DND-41 (cell line): ENCODE results near the gene RBM18.

Experiments
- ATAC-seq: fragments of 200-7000 bp; cut with Tn5 transposase; 3 replicates; pipeline ENCODE4 v1.9.1; 2021; ENCODE audit warnings: low read depth; ENCODE audit not compliant: insufficient read depth
- DNase-seq: peaks from one replicate; pipeline ENCODE4 v3.0.0-alpha.2; 2020
- H2AFZ ChIP-seq: 2 replicates; pipeline ENCODE4 v1.6.0; 2012; ENCODE audit warnings: low read depth, low read length
- H3K27ac ChIP-seq: 2 replicates; pipeline ENCODE4 v1.5.1; 2012; ENCODE audit warnings: low read length, inconsistent platforms
- H3K27me3 ChIP-seq: fragments of 200-600 bp; sonication (generic); 2 replicates; pipeline ENCODE4 v1.6.0; 2012; ENCODE audit warnings: low read length, mild to moderate bottlenecking, inconsistent platforms; ENCODE audit not compliant: insufficient read depth, poor library complexity
- H3K36me3 ChIP-seq: 2 replicates; pipeline ENCODE4 v1.5.1; 2012; ENCODE audit warnings: low read length, inconsistent platforms; ENCODE audit not compliant: insufficient read depth
- H3K4me1 ChIP-seq: 2 replicates; pipeline ENCODE4 v1.5.1; 2012; ENCODE audit warnings: mild to moderate bottlenecking, low read length; ENCODE audit not compliant: insufficient read depth
- H3K4me2 ChIP-seq: 2 replicates; pipeline ENCODE4 v1.6.0; 2012; ENCODE audit warnings: mild to moderate bottlenecking, moderate library complexity, low read length, inconsistent platforms; ENCODE audit not compliant: insufficient read depth
- H3K4me3 ChIP-seq, 2 experiments: fragments of 200-600 bp in 1 of 2; shearing (Covaris generic) in 1 of 2; 2 replicates each; pipeline ENCODE4 v1.5.1; 2012 to 2016; ENCODE audit warnings: inconsistent platforms in 2 of 2, low read length in 2 of 2, mild to moderate bottlenecking in 2 of 2, low read depth in 1 of 2, moderate library complexity in 1 of 2
- H3K79me2 ChIP-seq: 2 replicates; pipeline ENCODE4 v1.6.0; 2012; ENCODE audit warnings: low read length, inconsistent platforms; ENCODE audit not compliant: insufficient read depth
- H3K9ac ChIP-seq: 2 replicates; pipeline ENCODE4 v1.6.0; 2012; ENCODE audit warnings: low read depth, mild to moderate bottlenecking, inconsistent platforms, low read length, moderate library complexity
- H3K9me3 ChIP-seq: 2 replicates; pipeline ENCODE4 v1.5.1; 2012; ENCODE audit warnings: low read length, moderate library complexity, mild to moderate bottlenecking, inconsistent platforms; ENCODE audit not compliant: insufficient read depth, severe bottlenecking
- H4K20me1 ChIP-seq: 2 replicates; pipeline ENCODE4 v1.6.0; 2012; ENCODE audit warnings: low read length; ENCODE audit not compliant: insufficient read depth
- EZH2 ChIP-seq: IDR thresholded peaks from 3 replicates; pipeline ENCODE4 v1.6.1; 2012; ENCODE audit warnings: borderline replicate concordance, low read depth, mild to moderate bottlenecking, moderate library complexity, low read length, inconsistent platforms; ENCODE audit not compliant: severe bottlenecking
- TF ChIP-seq, protein P1 (sequence below): IDR thresholded peaks from 2 replicates; pipeline ENCODE4 v1.5.1; 2012; ENCODE audit warnings: borderline replicate concordance, low read length, moderate library complexity, mild to moderate bottlenecking; ENCODE audit not compliant: poor library complexity, severe bottlenecking; ENCODE audit errors: extremely low read depth

Gene RBM18

DNA sequence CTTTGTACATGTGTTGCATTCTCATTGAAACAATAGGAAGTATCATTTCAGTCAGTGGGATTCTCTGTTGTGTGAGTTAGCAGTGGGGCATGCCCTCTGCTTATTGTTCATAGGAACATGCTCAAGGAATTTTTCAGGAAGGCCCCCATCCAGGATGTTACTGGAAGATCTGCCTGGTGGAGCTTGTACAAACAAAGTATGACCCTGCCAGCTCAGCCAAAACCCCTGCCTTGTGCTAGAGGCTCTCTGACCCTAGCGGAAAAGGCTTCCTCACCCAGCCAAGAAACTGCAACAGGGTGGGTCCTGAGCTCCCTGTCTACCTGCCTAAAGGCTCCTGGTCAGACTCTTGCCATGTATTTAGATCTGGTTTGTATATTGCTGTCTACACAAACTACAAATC lies 43.3 kb upstream of the RBM18 start:
- H3K36me3 ChIP-seq, result peaks cover 48% of the 10 kb centered on the region
- TF ChIP-seq, protein P1, sequence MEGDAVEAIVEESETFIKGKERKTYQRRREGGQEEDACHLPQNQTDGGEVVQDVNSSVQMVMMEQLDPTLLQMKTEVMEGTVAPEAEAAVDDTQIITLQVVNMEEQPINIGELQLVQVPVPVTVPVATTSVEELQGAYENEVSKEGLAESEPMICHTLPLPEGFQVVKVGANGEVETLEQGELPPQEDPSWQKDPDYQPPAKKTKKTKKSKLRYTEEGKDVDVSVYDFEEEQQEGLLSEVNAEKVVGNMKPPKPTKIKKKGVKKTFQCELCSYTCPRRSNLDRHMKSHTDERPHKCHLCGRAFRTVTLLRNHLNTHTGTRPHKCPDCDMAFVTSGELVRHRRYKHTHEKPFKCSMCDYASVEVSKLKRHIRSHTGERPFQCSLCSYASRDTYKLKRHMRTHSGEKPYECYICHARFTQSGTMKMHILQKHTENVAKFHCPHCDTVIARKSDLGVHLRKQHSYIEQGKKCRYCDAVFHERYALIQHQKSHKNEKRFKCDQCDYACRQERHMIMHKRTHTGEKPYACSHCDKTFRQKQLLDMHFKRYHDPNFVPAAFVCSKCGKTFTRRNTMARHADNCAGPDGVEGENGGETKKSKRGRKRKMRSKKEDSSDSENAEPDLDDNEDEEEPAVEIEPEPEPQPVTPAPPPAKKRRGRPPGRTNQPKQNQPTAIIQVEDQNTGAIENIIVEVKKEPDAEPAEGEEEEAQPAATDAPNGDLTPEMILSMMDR, result no peak

DNA sequence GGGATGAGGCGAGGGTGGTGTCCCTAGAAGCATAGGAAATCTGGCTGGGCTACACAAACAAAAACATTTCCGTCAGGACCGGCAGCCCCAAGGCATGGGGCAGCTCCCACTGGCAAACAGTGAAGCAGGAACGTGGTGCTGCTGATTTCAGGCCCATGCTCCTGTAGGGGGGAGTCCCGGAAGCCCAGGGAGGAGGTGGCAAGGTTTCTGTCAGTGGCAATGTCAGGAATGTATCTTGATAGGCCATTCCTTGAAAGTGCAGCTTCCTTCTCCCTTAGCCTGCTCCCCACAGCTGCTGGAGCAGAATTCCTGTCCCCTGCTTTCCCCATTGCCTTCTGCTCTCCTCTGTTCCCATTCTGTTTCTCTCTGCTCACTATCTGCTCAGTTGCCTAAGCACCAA lies 42.4 kb upstream of the RBM18 start:
- no peak overlapping the region for H3K9ac ChIP-seq
- DNase-seq (no peak), ATAC-seq (no peak)
- no peak for TF ChIP-seq EZH2
- TF ChIP-seq, protein P1, result no peak
- H3K36me3 ChIP-seq, result peaks cover 45% of the 10 kb centered on the region
- no peak overlapping the region for H3K27ac ChIP-seq
- no peak overlapping the region for H2AFZ ChIP-seq
- no peaks in the 10 kb centered on the region for H3K79me2 ChIP-seq
- no peaks in the 10 kb centered on the region for H3K4me1 ChIP-seq
- H3K27me3 ChIP-seq, result no peaks in the 10 kb centered on the region
- no peaks in the 10 kb centered on the region for H3K9me3 ChIP-seq
- H3K4me3 ChIP-seq, result no peak overlapping the region
- peaks cover 4% of the 10 kb centered on the region; the same call in 1 of the 2 replicates for H4K20me1 ChIP-seq
- no peak overlapping the region for H3K4me2 ChIP-seq

More for the DNA sequence above, 43.3 kb upstream of the RBM18 start:
- no peak overlapping the region for H3K9ac ChIP-seq
- DNase-seq, result no peak
- peaks cover 4% of the 10 kb centered on the region; the same call in 1 of the 2 replicates for H4K20me1 ChIP-seq
- no peaks in the 10 kb centered on the region for H3K27me3 ChIP-seq
- H3K27ac ChIP-seq, result no peak overlapping the region
- H3K4me2 ChIP-seq, result no peak overlapping the region
- H3K4me3 ChIP-seq, result no peak overlapping the region
- H3K9me3 ChIP-seq, result no peaks in the 10 kb centered on the region
- no peak overlapping the region for H2AFZ ChIP-seq
- H3K79me2 ChIP-seq, result no peaks in the 10 kb centered on the region
- no peaks in the 10 kb centered on the region for H3K4me1 ChIP-seq
- no peak for ATAC-seq

DNA sequence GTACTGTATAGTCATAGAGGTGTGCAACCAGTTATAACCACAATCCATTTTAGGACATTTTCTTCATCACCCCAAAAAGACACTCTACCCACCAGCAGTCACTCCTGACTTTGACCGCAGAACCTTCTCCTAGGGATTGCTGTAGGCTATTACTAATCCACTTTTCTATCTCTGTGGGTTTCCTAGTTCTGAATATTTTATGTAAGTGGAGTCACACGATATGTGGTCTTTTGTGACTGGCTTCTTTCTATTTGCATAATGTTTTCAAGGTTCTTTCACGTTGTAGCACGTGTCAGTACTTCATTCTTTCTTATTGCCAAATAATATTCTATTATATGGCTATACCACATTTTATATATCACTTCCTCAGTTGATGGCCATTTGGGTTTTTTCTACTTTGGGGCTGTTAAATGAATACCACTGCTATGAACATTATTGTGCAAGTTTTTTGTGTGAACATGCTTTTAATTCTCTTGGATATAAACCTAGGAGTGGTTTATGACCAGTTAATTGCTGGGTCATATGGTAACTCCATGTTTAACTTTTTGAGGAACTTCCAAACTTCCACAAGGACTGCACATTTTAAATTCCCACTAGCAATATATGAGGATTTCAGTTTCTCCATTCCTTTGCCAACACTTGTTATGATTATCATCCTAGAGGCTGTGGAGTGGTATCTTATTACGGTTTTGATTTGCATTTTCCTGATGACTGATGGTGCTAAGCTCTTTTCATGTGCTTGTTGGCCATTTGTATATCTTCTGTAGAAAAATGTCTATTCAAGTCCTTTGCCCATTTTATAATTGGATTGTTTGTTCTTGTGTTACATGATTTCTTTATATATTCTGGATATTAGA lies 37.8 kb upstream of the RBM18 start:
- no peak overlapping the region for H2AFZ ChIP-seq
- H3K9ac ChIP-seq, result no peak overlapping the region
- no peaks in the 10 kb centered on the region for H3K9me3 ChIP-seq
- H3K4me2 ChIP-seq, result no peak overlapping the region
- ATAC-seq (no peak), DNase-seq (no peak)
- no peak overlapping the region for H3K4me3 ChIP-seq
- H3K36me3 ChIP-seq, result peaks cover 52% of the 10 kb centered on the region; the same call in 1 of the 2 replicates
- H4K20me1 ChIP-seq, result peaks cover 4% of the 10 kb centered on the region; the same call in 1 of the 2 replicates
- no peak for TF ChIP-seq EZH2
- TF ChIP-seq, protein P1, result no peak
- H3K4me1 ChIP-seq, result no peaks in the 10 kb centered on the region
- no peaks in the 10 kb centered on the region for H3K79me2 ChIP-seq
- H3K27ac ChIP-seq, result no peak overlapping the region
- no peaks in the 10 kb centered on the region for H3K27me3 ChIP-seq
